DMS153 treated with DMSO at 0.1 percent for 48 hours (cell line): ENCODE measurements around the gene CR1.
"Not testable (repeated sequence)": the region's sequence is repeated elsewhere in the genome, so short reads cannot be mapped to it uniquely, and the experiment has no call there.

ENCODE experiments used
- DNase-seq: peaks from one replicate; lab custom pipeline; 2025; ENCODE audit not compliant: unreplicated experiment; lab: John Stamatoyannopoulos, UW

Gene CR1

DNA sequence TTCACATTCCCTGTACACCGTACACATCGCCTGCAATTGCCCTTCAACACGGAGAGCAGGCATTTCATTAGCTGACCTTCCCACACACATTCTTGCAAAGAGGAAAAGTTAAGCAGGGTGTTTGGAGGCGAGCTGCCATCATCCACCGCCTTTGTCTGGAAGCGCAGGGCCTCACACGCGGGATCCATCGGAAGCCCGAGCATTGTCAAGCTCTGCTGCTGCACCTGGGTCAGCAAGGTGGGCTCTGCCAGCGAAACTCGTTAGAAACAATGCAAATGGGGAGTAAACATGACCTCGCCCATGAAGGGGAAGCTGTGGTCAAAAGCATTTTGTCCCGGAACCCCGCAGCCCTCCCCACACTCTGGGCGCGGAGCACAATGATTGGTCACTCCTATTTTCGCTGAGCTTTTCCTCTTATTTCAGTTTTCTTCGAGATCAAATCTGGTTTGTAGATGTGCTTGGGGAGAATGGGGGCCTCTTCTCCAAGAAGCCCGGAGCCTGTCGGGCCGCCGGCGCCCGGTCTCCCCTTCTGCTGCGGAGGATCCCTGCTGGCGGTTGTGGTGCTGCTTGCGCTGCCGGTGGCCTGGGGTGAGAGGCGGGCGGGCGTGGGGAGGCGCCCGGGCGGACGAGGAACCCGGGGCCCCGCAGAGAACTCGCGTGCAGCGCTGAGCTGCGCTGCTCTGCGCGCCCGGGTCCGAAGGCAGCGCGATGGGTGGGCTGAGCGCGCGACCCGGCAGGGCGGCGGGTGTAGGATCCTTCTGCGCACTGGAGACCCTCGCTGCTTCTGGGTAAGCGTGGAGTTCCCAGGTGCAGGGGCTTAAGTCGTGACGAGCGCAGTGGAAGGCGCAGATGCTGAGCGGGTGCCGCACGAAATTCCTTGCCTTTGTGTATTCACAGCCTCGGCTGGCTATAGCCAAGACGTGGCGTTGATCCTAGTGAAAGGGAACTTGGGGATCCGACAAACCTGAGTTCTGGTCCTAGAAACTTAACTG, at the start of gene CR1:
Gene CR1 (plus strand): TSS at position 357 of the 992 bp plus-strand sequence. CDS start 111 bp downstream, at position 468.
- DNase-seq = no peak

DNA sequence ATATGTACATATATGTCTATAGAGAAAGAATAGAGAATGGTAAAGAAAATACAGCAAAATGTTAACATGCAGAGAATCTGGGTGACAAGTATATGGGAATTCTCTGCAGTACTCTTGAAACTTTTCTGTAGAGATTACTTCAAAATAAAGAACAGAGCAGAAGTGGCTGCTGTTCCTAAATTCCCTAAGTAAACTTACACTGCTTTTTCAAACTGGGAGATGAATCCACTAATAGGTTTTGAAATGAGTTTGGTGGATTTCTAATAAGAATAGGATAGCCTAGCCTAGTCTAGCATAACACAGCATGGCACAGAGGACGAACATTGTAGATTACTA, 42.3 kb upstream of the CR1 start:
- no peak for DNase-seq

DNA sequence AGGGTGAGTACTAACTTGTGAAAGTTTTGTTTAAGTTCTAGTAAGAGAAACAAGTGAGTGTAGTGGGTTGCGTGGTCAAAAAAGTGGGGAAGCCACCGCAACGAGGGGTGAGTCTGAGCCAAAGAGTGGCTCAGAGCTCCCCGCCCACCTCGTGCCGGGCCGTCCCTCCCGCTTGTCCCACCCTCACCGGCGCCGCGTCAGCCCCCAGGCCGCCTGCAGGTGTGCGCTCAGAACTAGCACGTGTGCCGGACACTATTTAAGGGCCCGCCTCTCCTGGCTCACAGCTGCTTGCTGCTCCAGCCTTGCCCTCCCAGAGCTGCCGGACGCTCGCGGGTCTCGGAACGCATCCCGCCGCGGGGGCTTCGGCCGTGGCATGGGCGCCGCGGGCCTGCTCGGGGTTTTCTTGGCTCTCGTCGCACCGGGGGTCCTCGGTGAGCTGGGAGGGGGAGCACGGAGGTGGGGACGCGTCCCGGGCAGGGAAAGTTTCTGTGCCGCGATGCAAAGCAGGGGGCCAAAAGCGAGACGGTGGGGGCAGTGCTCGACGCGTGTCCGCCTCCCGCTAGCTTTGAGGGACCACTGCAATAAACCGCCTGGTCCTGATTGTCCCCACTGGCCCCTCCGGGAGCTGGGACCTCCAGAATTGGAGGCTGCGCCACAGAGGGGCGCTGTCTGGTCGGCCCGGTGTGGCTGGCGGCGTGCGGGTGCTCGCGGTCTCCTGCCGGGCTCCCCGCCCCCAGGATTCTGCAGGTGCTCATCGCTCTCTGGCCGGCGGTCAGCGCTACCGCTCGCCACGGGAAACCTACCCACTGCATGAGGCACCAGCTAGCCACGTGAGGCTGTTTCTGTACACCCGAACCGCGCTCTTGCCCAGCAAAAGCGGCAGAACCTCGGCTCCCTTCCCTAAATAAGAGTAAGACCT, 41.7 kb upstream of the CR1 start, which contains the start of gene CR2:
Gene CR2 (plus strand): TSS at position 283 of the 919 bp plus-strand sequence. CDS start 91 bp downstream, at position 374.
- DNase-seq = peak; percentile 20

DNA sequence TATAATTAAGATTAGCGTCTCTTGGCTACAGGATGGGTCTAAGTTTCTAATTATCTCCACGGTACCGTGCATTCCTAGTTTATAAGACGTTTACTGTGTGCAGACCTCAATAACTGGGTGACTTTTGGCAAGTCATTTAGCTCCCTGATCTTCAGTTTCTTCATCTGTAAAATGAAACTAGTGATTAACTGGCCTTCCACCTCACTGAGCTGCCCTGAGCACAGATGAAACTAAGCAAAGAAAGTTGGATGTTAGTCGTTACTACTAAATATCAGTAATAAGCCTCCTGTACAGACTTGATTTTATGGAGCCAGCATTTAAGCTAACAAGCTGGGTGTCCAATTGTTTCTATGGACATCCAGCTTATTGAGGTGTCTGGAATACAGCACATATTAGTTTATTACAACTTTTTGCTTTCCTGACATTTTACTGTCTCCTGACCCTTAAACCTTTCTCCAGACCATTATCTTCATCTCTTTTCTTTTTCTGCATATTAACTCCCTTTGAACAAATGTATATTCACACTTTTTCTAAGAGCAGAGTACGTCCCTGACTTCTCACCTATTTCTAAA, 40.7 kb upstream of the CR1 start:
- no peak for DNase-seq

DNA sequence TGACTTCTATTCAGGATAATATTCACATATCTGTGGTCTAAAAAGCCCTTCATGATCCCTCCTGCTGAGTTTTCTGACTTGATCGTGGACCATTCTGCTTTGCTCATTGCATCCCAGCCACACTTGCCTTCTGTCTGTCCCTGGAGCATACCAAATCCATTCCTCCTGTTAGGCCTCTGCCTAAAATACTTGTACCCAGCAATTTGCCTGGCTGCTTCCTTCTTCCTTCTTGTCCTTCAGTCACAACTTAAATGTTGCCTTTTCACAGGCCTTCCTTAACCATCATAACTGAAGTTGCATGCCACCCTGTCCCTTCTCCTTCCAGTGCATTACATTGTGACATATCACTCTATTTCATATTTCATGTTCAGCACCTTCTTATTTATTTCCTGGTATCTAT, 37.5 kb upstream of the CR1 start:
- no peak for DNase-seq

DNA sequence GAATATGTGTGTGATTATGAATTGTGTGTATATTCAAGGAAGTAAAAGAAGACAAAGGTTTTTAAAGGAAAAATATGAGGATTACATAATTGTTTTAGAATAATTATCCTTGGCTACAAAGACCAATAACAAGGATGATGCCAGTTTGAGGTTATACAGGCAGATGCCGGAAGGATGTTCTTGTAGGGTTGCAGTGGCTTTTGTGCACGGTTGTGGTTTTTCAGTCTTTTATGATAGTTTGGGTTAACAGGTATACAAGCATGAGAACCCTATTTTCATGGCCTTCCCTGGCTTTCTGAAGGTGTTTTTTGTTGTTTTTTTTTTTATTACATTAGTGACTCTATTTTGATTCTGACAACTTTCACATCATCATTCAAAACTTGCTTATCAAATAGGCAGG, 36.9 kb upstream of the CR1 start:
- no peak for DNase-seq

DNA sequence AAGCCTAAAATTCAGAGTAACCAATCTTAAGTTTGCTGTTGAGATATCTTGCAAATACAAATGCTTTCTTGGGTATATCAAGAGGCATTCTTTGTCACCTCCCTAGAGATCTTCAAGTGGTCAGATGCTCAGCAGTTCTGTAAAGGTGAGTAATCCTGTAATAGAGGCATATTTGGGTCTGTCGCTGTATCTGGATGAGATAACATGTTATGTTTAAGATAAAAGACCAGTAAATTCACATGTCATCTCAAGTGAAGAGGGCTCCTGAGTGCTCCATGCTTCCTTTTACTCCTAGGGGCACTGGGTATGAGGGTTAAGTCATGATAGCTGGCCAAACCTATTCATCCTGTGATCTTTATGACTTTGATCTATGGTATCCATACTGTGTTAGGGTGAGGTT, 34.3 kb upstream of the CR1 start:
- no peak for DNase-seq

GRCh38 chr1:207462535-207462934, 33.4 kb upstream of the CR1 start:
- DNase-seq = no peak

DNA sequence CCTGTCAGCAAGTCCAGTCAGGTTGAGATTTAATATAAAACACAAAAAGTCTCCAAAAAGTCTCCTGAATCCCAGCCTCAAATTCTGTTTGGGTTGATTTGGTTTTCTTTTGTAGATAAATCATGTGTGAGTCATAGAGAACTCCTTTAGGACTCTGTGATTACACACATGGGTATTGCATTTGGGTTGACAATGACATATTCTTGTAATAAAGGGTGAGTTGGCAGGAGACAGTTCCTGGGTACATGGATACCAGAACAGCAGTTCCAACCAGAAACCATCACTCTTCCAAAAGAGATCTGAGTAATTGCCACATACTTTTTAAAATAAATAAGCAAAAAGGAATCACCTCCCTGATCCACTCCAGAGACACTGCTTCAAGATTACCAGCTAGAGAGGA, 32.9 kb upstream of the CR1 start:
- DNase-seq = no peak

DNA sequence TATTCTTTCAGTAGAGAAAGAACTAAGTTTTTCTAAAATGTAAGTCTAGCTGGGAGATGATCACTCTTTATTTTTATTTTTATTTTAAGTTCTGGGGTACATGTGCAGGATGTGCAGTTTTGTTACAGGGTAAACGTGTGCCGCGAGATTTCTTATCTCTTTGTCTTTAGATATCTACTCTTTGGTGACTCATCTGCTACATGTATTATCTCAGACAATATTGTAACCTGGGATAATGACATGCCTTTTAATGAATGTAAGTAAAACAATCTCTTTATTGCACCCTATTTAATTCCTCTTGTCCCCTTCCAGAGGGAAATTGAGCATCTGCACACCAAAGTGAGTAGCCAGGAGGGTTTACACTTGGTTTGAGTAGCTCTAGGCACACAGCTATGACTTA, 32.4 kb upstream of the CR1 start:
- DNase-seq = no peak

GRCh38 chr1:207470927-207471326, 25.0 kb upstream of the CR1 start:
- DNase-seq = no peak

DNA sequence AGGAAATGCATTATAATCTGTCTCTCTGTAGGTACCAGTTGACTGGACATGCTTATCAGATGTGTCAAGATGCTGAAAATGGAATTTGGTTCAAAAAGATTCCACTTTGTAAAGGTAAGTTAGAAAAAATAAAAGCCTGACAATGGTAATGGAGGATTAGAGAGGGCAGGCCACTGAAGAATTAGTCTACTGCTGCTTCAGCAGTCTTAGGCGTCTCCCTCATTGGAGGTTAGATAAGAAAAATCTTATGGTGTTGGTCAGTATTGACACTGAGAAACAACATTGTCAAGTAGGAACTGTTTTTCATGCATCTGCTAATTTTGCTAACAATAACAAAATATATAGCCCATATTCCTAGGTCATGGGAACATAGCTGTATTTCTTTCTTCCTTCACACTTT, 21.7 kb upstream of the CR1 start:
- no peak for DNase-seq

DNA sequence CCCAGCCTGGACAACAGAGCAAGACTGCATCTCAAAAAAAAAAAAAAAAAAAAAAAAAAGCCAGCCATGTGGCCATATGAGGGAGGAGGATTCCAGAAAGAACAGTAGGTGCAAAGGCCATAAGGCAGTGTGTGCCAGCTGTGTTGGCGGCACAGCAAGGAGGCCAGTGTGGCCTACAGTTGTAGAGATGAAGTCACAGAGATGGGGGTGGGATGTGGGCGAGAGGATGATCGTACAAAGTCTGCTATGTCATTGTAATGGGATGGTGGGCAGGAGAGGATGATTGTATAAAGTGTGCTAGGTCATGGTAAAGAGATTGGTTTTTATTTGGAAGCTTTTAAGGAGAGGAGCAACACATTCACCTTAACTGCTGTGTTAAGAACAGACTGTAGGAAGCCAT, 9.8 kb upstream of the CR1 start:
- no peak for DNase-seq

GRCh38 chr1:207487636-207488035, 8.3 kb upstream of the CR1 start:
- no peak for DNase-seq

DNA sequence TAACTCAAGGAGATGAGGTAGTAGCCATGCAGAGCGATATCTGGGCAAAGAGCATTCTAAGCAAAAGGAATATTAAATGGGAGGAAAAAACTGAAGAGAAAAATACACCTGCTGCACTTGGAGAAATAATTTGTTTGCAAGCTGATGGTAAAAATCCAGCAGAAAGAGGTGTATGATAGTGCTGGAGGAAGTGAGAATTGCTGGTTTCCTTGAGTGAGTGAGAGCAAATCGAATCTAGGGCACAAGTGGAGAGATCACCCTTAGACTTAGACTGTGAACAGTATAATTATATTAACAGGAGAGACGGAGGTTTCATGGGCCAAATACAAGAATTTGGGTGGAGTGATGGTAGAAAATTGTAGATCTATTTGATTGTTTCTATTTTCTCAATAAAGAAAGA, 2.7 kb upstream of the CR1 start:
- DNase-seq = no peak

DNA sequence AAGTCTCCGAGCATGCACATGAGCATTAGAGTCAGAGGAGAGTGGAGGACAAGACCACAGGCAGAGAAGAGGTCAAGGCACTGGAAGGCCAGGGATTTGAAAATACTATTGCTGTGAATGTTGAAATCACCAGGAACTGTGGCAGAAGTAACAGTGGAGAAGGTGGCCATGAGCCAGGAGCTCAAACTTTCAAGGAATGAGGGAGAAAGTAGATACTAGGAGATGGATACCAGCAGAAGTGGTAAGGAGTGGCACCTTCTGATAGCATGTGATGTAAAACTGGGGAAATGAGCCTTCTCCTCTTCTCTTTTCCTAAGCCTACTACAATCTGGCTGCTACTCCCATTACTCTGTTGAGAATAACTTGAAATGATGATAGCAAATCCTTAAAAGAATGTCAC, 1.8 kb upstream of the CR1 start:
- DNase-seq = no peak

DNA sequence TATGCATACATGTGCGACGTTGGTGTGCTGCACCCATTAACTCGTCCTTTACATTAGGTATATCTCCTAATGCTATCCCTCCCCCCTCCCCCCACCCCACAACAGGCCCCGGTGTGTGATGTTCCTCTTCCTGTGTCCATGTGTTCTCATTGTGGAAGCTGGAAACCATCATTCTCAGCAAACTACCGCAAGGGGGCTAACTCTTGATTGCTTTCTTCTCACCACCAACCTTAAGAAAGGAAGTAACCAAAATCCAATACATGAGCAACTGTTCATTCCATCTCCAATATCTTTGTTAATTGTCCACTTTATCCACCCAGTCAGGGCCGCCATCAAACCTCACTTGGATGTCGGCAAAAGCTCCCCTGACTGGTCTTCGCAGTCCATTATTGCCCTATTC, 676 bp upstream of the CR1 start:
- DNase-seq = not testable (repeated sequence)

- DNase-seq = no peak
These were observed 2.0 kb downstream of the CR1 start for GRCh38 chr1:207497941-207498340.

DNA sequence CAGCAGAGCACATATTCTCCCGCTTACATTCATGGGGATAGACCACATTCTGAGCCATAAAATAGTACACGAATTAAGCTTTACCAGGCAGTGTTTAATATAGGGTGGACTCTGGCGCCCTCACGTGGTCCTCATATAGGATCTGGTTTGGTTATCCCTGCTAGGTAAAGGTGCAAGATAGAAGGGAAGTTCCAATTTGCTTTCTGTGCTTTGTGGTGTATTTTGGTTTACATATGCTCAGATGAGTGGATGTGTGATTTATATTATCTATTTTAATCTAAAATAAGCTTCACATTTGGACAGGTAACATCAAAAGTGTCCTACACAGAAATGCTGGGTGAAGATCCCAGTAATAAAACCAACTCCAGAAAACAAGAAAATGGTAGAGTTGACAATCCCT, 3.6 kb downstream of the CR1 start:
- peak; percentile 90 for DNase-seq

GRCh38 chr1:207500306-207500705, 4.3 kb downstream of the CR1 start:
- no peak for DNase-seq

DNA sequence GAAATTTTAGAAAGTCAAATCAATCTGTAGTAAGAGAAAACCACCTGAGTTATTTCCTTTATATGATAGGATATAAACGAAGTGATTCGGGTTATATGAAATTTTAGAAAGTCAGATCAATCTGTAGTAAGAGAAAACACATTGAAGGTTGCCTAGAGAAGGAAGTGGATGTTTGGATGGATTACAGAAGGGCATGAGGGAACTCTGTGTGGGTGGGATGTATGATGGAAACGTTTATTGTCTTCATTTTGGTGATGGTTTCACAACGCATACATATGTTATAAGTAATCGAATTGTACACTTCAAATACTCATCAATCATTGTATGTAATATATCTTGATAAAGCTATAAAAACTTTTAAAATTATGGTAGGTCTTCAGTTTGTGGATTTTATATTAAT, 5.1 kb downstream of the CR1 start:
- no peak for DNase-seq
